ENCODE results near the gene EPB41L2. TPM values are rescaled to one million over a fixed set of nuclear protein-coding genes. Genes with fewer than 3 reads are reported as not detected.

Gene EPB41L2
- total RNA-seq, 4 donors from 2014 or later, result 11.6 to 24.0 (median 14.6) TPM

GRCh38 chr6:130826442-130827246 is 236.4 kb downstream of the EPB41L2 start:
- H3K36me3 ChIP-seq, result no peaks in the 10 kb centered on the region
- H3K4me1 ChIP-seq, result no peaks in the 10 kb centered on the region
- in situ Hi-C loops (cut with MboI; ENCODE audit: low sequenced_read_pairs in 4 of 4), result no loop called here
- no peak overlapping the region for H3K27ac ChIP-seq
- TF ChIP-seq CTCF (IDR thresholded peaks at IDR 0.05 in 4 of 5, conservative IDR thresholded peaks at IDR 0.05 in 1 of 5) (no peak), POLR2A (IDR thresholded peaks at IDR 0.05) (no peak)
- intact Hi-C loops (cut with DNase I; ENCODE audit: low total_unique reads), result no loop called here
- no peaks in the 10 kb centered on the region for H3K27me3 ChIP-seq
- ATAC-seq, result no peak
- no peak overlapping the region for H3K4me3 ChIP-seq
- H3K9me3 ChIP-seq, result no peaks in the 10 kb centered on the region
- DNase-seq, result no peak

GRCh38 chr6:130825772-130826441 is 237.1 kb downstream of the EPB41L2 start:
- TF ChIP-seq CTCF (IDR thresholded peaks at IDR 0.05 in 4 of 5, conservative IDR thresholded peaks at IDR 0.05 in 1 of 5) (no peak), POLR2A (IDR thresholded peaks at IDR 0.05) (no peak)
- DNase-seq (no peak), ATAC-seq (no peak)
- intact Hi-C loops (cut with DNase I; ENCODE audit: low total_unique reads) (no loop called here), in situ Hi-C loops (cut with MboI; ENCODE audit: low sequenced_read_pairs in 4 of 4) (no loop called here)
- Histone ChIP-seq H3K4me1 (no peaks in the 10 kb centered on the region), H3K27me3 (no peaks in the 10 kb centered on the region), H3K27ac (no peak overlapping the region), H3K9me3 (no peaks in the 10 kb centered on the region), H3K36me3 (no peaks in the 10 kb centered on the region), H3K4me3 (no peak overlapping the region)

- Histone ChIP-seq H3K27me3 (no peaks in the 10 kb centered on the region), H3K27ac (no peak overlapping the region), H3K36me3 (no peaks in the 10 kb centered on the region), H3K4me3 (no peak overlapping the region), H3K9me3 (no peaks in the 10 kb centered on the region), H3K4me1 (no peaks in the 10 kb centered on the region)
- intact Hi-C loops (cut with DNase I; ENCODE audit: low total_unique reads), result no loop called here
- in situ Hi-C loops (cut with MboI; ENCODE audit: low sequenced_read_pairs in 4 of 4), result no loop called here
- DNase-seq (no peak), ATAC-seq (no peak)
- TF ChIP-seq CTCF (IDR thresholded peaks at IDR 0.05 in 4 of 5, conservative IDR thresholded peaks at IDR 0.05 in 1 of 5) (no peak), POLR2A (IDR thresholded peaks at IDR 0.05) (no peak)
These were observed 237.9 kb downstream of the EPB41L2 start for GRCh38 chr6:130824978-130825694.

- Histone ChIP-seq H3K27me3 (no peaks in the 10 kb centered on the region), H3K36me3 (no peaks in the 10 kb centered on the region), H3K27ac (no peak overlapping the region), H3K9me3 (no peaks in the 10 kb centered on the region), H3K4me3 (no peak overlapping the region), H3K4me1 (no peaks in the 10 kb centered on the region)
- in situ Hi-C loops (cut with MboI; ENCODE audit: low sequenced_read_pairs in 4 of 4) (no loop called here), intact Hi-C loops (cut with DNase I; ENCODE audit: low total_unique reads) (no loop called here)
- ATAC-seq, result no peak
- DNase-seq, result no peak
- TF ChIP-seq POLR2A (IDR thresholded peaks at IDR 0.05) (no peak), CTCF (IDR thresholded peaks at IDR 0.05 in 4 of 5, conservative IDR thresholded peaks at IDR 0.05 in 1 of 5) (no peak)
These were observed 240.3 kb downstream of the EPB41L2 start for GRCh38 chr6:130822736-130823135.
